Activated CD8-positive, alpha-beta memory T cell treated with anti-CD3 and anti-CD28 coated beads for 24 hours (primary cell): ENCODE data around the gene VGLL2.
"Not testable (repeated sequence)": the region's sequence is repeated elsewhere in the genome, so short reads cannot be mapped to it uniquely, and the experiment has no call there.

ENCODE experiments used
- DNase-seq: peaks from one replicate; pipeline ENCODE4 v3.0.0-alpha.2; 2020

The VGLL2 gene, protein sequence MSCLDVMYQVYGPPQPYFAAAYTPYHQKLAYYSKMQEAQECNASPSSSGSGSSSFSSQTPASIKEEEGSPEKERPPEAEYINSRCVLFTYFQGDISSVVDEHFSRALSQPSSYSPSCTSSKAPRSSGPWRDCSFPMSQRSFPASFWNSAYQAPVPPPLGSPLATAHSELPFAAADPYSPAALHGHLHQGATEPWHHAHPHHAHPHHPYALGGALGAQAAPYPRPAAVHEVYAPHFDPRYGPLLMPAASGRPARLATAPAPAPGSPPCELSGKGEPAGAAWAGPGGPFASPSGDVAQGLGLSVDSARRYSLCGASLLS

DNA sequence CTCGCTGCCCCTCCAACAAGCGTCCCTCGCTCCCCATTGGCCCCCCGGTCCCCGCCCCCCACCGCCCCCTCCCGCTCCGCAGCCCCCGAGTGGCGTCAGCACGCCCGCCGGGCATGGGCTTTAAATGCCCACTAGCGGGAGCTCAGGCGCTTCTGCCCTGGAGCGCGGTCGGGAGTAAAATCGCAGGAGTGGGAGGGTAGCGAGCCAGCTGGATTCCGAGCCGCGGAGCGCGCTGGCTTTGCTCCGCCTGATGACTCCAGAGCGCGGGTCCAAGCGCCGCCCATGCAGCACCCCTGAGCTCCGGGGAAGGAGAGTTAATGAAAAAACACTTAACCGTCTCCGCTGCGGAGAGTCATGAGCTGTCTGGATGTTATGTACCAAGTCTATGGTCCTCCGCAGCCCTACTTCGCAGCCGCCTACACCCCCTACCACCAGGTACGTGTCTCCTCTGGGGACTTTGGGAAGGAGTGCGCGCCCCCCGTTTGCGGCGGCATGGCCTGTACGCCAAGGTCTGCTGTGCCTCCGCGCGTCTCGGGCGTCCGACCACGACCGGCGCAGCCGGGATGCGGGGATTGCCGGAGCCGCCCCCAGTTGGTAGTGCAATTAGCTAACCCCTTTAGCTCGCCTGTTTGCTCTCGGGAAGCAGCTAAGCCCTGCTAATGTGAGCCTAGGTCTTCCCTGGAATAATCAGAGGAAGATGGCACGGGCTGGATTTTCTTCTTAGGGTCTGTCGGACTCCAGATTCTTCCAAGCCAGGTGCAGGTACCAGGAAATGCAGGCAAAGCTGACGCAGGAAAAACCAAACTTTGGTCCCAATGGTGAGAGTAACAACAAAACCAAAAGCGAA is at the start of gene VGLL2:
VGLL2 (plus strand) TSS at position 149 of the 847 bp plus-strand sequence; CDS start at position 355, 206 bp downstream.
- DNase-seq, result no peak

DNA sequence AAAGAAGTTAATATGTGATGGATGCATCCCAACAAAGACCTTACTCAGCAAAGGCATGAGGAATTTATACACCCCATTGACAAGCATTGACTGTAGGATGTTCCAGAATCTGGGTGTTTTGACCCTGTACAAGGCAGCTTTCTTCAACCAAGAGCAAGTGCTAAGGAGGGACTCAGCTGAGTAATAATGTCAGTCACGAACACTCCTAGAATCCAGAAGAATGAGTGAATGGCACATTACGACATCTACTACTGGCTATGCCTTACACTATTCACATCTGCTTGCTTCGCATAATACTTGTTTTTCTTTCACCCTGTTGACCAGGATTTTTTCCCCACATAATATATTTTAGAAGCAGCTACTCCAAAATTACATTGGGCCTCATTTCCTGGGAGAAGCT is 42.5 kb upstream of the VGLL2 start:
- DNase-seq, result no peak

DNA sequence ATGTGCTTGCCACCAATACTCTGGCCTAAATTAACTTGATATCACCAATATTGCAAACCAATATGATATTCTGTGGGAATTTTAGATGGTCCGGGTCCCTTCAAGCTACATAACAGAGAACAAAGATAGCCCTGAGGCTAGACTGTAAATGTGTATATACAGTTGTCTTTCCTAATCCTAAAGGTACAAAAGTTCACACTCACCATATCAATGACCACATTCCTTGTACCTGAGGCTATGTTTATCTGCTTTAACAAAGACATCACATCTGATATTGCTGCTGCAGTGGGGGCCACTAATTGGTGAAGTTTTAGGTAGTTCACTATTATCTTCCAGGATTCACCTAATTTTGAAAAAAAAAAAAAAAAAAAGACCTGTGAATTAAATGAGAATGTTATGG is 38.6 kb upstream of the VGLL2 start:
- DNase-seq, result no peak

DNA sequence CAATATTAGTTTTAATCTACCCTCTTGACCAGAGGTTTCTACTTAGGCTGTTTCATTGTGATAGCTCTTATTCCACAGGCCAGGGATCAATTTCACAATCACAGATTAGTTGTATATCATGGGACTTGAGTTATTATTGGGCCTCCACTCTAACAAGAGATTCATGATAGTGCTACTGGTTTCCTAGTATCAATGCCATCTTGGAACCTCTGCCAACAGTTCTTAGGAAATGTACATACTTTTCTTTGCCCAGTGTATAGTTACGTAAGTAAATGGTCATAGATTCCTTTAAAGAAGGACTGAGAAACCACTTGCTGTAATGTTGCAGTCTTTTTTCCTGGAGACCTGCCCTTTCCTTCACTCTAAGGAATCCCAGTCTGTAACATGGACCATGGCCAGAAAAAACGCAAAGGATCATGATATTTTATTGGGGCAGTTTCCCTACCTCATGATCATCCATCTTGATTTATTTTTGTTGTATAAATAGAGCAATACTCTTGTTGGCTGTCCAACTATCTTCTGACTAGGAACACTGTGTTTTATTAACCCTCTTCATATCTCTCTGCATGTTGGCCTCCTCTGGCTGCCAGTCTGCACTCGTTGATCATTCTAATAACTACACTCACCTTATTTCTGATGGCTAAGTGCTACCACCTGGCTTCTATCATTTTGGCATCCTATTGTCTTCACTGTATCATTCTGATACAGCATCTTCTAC is 38.0 kb upstream of the VGLL2 start:
- DNase-seq, result no peak

DNA sequence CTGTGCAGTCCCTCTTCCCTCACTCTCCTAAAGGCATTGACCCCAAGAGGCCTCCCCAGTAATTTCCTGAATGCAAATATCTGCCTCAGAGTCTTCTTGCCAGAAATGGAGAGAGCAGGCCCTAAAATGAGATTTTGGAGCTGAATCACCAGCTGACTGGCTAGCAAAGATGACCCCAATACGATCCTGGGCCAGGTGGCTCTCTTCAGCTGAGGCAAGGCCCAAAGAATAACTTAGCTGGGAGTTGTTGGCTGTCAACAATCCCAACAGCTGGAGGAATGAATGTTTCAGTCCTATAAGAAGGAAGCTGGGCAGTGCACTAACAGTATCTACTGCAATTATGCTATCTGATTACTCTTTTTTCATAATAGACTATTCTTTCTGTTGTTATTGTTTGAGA is 37.2 kb upstream of the VGLL2 start:
- no peak for DNase-seq

DNA sequence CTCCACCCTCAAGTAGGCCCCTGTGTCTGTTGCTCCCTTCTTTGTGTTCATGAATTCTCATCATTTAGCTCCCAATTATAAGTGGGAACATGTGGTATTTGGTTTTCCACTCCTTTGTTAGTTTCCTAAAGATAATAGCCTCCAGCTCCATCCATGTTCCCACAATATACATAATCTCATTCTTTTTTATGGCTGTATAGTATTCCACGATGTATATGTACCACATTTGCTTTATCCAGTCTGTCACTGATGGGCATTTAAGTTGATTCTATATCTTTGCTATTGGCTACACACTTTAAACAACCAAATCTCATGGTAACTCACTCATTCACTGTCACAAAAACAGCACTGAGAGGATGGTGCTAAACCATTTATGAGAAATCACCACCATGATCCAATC is 35.5 kb upstream of the VGLL2 start:
- no peak for DNase-seq

DNA sequence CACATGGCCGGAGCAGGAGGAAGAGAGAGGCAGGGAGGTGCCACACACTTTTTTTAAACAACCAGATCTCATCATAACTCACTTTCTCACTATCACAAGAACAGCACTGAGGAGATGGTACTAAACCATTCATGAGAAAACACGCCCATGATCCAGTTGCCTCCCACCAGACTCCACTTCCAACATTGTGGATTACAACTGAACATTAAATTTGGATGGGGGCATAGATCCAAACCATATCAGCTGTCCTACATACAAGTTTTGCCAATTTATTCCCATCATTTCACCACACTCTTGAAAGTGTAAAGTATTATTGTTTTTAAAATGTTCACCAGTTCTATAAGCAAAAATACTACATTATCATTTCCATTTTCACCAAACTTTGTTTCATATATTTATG is 33.9 kb upstream of the VGLL2 start:
- DNase-seq, result no peak

DNA sequence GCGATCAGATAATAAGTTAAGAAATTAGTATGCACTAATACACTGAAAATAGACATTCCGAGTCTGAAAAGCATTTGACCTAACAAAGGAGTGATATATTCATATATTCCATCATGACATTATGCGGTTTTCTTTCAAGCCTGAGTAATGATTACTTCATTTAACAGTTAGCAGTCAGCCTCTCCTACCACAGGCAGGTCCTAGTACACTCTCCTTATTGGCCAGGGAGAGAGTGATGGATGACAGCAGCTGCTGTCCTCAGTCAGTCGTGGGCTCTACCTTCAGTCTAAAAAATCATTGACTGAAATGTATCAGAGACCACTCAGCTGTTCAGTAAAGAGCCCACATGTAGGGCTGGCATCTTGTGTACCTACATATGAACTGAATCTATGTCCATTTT is 33.2 kb upstream of the VGLL2 start:
- no peak for DNase-seq

DNA sequence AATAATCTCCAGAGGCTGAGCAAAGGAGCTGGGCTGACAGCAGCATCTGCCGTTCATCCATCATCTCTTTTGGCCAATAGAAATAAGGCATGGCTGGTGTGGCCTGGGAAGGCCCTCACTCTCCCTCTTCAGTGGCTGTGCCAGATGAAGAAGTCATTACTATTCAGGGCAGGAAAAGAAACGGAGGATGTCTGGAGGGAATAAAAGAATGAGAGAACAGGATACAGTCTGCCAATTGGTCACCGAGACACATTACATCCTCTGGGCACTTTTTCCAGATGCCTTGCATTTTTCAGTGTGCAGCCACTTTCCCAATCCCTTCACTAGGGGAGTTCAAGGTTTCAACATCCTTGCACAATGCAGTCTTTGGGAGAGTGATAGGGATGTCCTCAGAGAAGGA is 32.2 kb upstream of the VGLL2 start:
- no peak for DNase-seq

DNA sequence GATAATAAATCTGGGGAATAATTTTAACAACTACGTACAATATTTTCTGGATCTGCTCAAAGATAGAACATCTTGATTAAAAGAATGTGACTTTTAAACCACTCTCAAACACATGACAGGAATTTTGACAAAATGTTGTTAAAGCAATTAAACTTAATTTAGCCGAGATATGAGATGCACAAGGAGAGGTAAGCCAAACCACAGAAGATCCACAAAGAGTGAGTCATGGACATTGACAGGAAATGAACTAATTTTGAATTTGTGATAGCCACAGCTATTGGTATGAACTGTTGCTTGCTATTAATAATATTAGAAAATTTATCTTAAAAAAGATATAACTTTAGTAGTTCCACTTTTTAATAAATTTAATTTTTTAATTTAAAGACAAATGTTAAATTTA is 27.8 kb upstream of the VGLL2 start:
- no peak for DNase-seq

DNA sequence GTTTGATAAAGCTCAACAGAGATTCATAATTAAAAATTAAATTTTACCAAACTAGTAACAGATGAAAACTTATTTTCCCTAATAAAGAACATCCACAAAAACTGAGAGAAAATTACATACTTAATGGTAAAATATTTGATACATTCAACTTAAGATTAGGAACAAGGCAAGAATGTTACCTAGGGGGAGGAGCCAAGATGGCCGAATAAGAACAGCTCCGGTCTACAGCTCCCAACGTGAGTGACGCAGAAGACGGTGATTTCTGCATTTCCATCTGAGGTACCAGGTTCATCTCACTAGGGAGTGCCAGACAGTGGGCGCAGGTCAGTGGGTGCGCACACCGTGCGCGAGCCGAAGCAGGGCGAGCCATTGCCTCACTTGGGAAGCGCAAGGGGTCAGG is 20.8 kb upstream of the VGLL2 start:
- not testable (repeated sequence) for DNase-seq

DNA sequence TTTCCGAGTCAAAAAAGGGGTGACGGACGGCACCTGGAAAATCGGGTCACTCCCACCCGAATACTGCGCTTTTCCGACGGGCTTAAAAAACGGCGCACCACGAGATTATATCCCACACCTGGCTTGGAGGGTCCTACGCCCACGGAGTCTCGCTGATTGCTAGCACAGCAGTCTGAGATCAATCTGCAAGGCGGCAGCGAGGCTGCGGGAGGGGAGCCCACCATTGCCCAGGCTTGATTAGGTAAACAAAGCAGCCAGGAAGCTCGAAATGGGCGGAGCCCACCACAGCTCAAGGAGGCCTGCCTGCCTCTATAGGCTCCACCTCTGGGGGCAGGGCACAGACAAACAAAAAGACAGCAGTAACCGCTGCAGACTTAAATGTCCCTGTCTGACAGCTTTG is 20.4 kb upstream of the VGLL2 start:
- DNase-seq, result not testable (repeated sequence)

DNA sequence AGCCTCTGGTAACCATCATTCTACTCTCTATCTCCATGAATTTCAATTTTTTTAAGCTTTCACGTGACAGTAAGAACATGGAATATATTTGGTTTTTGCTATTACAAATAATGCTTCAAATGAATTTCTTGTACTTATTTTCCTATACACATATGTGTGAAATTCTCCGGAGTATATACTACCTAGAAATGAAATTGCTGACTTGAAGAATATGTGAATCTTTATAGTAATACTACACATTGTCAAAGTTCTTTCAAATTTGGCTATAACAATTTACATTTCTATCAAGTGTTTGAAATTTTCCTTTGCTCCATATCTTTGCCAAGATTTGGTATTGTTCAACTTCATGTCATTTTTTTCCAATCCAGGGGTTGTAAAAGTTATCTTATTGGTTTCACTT is 11.6 kb upstream of the VGLL2 start:
- DNase-seq, result no peak

DNA sequence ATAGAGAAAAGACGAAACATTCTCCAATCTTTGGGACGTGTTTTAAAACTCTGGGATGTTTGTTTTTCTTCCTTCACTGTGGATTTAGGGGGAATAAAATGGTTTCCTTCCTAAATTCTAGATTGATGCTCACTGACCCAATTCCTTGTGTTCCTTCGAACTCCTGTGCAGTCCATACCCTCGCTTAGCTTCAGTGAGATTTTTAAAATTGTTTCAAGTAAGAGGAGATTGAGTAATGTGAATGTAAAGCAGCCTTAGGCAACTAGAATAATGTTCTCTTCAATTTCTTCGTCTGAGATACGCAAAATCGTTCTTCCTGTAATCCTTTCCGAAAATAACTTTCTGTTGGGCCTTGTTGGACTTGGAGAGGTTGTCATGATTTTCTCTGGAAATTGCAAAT is 2.6 kb upstream of the VGLL2 start:
- DNase-seq, result no peak

DNA sequence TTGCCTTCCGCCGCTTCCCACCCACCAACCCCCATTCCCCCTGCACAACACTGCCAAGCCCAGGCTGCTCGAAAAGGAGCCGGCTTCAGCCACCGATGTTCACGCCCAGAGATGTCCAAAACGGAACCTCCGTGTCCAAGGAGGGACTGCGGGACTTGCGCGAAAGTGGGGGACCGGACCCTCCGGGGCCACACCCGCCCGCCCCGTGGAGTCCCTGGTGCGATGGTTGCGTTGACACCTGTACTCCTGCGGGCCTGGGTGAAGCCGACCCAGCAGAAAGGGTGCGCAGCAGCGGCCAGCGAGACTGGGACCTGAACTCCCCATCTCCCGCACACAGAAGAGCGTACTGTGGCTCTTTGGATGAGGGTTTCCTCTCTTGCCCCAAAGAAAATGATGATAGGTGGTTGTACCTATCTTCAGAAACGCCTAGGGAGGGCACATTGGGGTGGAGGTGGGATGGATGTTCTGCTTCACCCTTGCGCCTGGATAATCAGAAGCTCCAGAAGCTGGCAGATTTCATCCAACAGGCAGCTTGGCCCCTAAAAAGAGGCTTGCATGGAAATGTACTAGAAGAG is 1.9 kb upstream of the VGLL2 start:
- DNase-seq, result no peak

DNA sequence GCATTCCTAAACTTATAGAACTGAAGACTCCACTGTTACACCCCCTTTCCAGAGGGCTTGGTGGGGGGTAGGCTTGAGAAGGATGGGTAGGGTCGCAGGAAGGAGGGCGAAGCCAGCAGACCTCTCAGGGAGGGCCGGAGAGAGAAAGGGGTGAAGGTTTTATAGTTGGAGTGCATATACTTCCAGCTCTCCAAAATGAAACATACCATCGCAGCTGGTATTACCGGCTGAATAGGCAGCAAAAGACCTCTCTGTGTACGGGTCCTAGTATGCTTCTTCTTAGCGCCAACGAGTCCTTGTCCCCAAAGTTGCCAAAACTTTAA is 1.0 kb upstream of the VGLL2 start:
- DNase-seq, result no peak

DNA sequence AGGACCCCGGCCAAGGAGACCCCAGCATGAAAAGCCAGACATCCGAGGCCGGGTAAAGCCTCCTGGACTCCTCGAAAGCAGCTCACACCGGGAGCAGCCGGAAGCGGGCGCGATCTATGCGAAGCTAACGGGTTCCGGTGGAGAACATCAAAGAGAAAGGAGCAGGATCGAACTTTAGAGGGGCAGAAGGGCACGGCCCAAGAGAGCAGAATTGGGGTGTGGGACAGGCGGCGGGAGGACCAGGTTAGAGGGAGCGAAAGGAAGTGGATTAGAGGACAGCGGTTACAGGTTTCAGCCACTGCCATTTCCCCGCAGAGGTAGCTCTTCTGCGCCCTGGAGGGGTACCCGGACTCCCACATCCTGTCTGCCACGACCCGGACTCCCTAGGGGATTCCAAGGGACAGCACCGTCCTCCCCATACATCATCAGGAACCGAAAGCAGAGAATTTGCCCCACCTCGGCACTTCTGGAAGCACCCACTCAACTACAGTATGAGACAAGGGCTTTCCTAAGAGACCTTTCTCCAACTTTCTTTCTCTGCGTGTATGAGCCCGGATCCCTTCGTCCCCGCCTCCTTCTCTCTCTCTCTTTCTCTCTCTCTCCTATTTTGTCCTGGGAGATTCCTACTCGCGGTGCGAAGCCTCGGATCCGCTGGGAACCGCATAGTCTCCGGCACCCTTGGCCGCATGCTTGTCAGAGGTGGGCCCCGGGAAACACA is 507 bp upstream of the VGLL2 start:
- DNase-seq, result peak; percentile 60

DNA sequence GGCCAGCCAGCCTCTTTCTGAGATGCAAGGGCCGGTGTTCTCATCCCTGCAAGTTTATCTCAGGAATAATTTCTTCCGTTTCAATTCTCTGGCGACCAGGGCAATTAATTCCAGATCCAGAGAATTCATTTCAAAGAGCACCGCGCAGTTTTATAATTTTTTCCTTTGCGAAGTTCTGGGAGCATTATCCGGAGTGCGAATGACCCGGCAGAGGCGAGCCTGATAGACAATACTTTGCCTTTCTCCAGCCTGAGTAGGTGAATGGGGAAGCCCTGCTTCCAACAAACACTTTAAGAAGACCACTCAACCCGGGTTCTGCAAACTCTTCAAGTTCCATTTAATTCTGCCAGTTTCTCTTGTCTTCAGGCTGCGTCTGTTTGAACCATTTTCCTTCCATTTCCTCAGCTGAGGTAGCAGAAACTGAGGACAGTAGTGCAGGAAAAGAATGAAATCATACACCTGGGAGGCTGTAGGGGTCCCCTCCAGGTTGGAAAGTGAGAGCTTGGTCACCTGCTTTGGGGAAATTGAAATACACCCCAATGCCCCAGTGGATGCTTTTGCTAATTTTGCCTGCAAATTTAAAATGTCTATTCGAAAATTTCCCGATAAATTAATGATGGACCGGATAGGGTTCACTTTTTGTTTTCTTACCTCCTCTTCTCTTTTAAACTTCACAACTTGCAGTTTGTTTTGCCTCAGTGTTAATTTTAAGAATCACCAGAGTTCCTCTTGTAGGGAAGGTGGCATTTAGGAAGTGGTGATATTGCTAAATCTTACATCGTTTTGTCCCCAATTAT is 1.1 kb downstream of the VGLL2 start:
- DNase-seq, result no peak

DNA sequence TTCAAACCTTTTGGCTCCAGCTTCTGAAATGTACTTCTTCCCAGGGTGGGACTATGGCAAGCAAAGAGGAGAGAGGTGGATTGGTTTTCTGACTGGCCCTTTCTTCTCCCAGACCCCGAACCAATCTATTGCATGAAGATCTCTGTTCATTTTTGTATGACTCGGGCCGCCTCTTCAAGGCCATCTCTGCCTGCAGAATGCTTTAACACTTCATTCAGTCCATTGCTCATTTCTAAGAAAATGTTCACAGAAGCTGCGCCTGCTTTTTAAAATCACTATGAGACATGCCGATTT is 1.6 kb downstream of the VGLL2 start:
- no peak for DNase-seq

DNA sequence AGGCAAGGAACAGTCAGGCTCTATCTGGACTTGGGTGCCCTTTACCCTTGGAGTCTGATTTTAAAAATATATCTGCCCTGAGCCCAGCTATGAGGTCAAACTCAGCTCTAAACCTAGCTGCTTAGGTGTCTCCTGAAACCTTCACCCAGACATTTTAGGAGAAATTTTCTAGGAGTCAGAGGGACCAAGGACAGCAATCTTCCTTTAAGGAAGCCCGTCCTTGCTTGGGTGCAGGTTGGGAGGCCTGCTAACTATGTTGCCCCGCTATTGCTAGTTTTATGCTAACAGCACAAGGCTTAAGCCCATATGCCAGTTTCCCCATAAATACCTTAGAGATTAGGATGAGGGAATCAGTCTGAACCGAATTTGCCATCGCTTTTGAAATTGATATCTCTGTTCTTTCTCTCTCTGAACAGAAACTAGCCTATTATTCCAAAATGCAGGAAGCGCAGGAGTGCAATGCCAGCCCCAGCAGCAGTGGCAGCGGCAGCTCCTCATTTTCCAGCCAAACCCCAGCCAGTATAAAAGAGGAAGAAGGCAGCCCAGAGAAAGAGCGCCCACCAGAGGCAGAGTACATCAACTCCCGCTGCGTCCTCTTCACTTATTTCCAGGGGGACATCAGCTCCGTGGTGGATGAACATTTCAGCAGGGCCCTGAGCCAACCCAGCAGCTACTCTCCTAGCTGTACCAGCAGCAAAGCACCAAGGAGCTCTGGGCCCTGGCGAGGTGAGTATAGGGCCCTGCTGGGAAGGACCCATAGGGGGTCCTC is 2.6 kb downstream of the VGLL2 start:
- no peak for DNase-seq

DNA sequence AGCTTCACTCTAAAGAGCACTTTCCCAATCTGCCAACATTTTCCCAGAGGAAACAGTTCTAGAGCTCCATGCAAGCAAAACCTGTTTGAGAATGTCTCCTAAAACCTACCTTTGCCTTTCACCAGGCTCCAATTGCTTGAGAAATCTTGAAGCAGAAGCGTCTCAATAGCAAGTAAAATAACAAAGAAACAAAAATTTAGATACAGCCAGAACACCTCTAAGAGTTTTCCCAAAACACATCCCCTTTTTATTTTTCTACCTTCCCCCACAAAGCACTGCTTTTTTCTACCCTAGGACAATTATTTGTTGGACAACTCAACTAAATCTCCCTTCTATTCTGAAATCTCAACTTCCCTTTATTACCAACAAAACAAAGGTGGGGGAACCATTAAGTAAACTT is 3.6 kb downstream of the VGLL2 start:
- DNase-seq, result no peak
